DMS 273 (cell line): ENCODE measurements around the gene TAS1R1.

ENCODE experiments used
- DNase-seq: peaks from one replicate; lab custom pipeline; 2025; ENCODE audit not compliant: unreplicated experiment; lab: John Stamatoyannopoulos, UW

TAS1R1 gene

GRCh38 chr1:6602669-6603237 is 47.6 kb downstream of the TAS1R1 start, which contains the start of gene KLHL21:
Gene KLHL21 (minus strand): TSS chr1:6602869. CDS start chr1:6602817, 52 bp downstream.
- peak; percentile 90 for DNase-seq

GRCh38 chr1:6603238-6603914 is 48.3 kb downstream of the TAS1R1 start:
- DNase-seq = peak; percentile 74

- no peak for DNase-seq
Measured at GRCh38 chr1:6603915-6604558, 48.9 kb downstream of the TAS1R1 start.

GRCh38 chr1:6612641-6613360 is 57.7 kb downstream of the TAS1R1 start:
- DNase-seq = peak; percentile 88

- DNase-seq = peak; percentile 100
Measured at GRCh38 chr1:6613361-6614018, 58.4 kb downstream of the TAS1R1 start, which contains the start of gene PHF13. Gene PHF13 (plus strand): TSS chr1:6613731. CDS start chr1:6614067, 336 bp downstream.

GRCh38 chr1:6614019-6614928 is 59.2 kb downstream of the TAS1R1 start:
- DNase-seq = peak; percentile 69

- no peak for DNase-seq
Measured at GRCh38 chr1:6614929-6615785, 60.0 kb downstream of the TAS1R1 start.

- no peak for DNase-seq
Measured at GRCh38 chr1:6619045-6619444, 63.9 kb downstream of the TAS1R1 start.

GRCh38 chr1:6621429-6622391 is 66.6 kb downstream of the TAS1R1 start:
- DNase-seq = peak; percentile 43

- no peak for DNase-seq
Measured at GRCh38 chr1:6622396-6623152, 67.5 kb downstream of the TAS1R1 start.

GRCh38 chr1:6623269-6623965 is 68.3 kb downstream of the TAS1R1 start:
- DNase-seq = no peak

GRCh38 chr1:6624710-6625583 is 69.8 kb downstream of the TAS1R1 start, which contains the start of gene THAP3:
Gene THAP3 (plus strand): TSS chr1:6624868. CDS start chr1:6625219, 351 bp downstream.
- DNase-seq = peak; percentile 93

- peak; percentile 56 for DNase-seq
Measured at GRCh38 chr1:6625584-6626149, 70.6 kb downstream of the TAS1R1 start.

GRCh38 chr1:6627031-6627430 is 71.9 kb downstream of the TAS1R1 start:
- no peak for DNase-seq
